HG03039 (cell line): Measurements from ENCODE around the gene AGER.
A peak's percentile ranks its signal among the peaks of the same experiment; 100 is the strongest.
"Not testable (repeated sequence)": the region's sequence is repeated elsewhere in the genome, so short reads cannot be mapped to it uniquely, and the experiment has no call there.

Source experiments
- ATAC-seq: cut with Tn5 transposase; IDR thresholded peaks from one replicate; pipeline ENCODE4 v1.9.1; 2021; ENCODE audit warnings: mild to moderate bottlenecking, moderate library complexity; ENCODE audit not compliant: unreplicated experiment

The AGER gene

GRCh38 chr6:32187725-32188380 lies 3.8 kb upstream of the AGER start:
- not testable (repeated sequence) for ATAC-seq

DNA sequence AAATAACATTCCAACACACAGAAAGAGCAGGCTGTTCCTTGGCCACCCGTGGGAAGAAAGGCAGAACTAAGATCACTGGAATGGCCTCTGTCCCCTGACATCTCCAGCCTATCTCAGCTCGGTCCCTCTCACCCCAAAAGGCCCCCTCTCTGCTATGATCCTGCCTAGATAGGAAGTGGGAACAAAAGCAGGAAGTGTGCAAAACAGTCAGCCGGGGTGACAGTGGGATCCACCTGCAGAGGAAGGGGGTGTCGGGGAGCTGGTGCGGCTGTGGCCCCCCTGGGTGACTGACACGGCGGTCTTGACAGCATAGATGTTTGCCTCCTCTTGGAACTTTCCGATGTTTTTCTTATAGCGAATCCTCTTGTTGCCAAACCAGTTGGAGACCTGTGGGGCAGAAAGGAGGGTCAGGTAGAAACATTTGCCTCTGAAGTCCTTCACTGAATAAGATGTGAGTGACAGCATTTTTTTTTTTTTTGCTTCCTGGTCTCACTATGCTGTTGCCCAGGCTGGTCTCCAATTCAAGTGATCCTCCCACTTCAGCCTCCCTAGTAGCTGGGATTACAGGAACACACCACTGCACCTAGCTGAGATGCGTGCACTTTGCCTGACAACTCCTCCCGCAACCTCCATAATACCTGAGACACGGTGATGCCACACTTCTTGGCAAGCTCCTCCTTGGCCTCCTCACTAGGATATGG lies 3.1 kb upstream of the AGER start:
- no peak for ATAC-seq

- not testable (repeated sequence) for ATAC-seq
Observed at GRCh38 chr6:32186151-32186840, 2.2 kb upstream of the AGER start.

- ATAC-seq, result not testable (repeated sequence)
Observed at GRCh38 chr6:32185681-32186131, 1.7 kb upstream of the AGER start.

DNA sequence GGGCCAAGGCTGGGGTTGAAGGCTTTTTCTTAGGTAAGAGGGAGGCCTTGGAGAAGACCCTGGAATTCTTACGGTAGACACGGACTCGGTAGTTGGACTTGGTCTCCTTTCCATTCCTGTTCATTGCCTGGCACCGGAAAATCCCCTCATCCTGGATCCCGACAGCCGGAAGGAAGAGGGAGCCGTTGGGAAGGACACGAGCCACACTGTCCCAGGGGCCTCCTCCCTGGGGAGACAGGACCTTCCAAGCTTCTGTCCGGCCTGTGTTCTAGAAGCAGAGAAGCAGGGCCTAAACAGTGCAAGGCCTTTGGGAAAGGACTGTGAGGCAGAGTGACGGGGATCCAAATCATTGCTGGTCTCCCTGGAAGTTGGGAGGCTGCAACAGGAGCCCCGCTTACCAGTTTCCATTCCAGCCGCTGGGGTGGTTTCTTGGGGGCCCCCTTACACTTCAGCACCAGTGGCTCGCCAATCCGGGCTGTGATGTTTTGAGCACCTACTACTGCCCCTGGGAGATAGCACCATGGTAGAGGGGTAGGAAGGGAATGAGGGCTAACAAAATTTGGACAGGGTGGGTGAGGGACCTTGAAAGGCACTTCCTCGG lies 470 bp downstream of the AGER start:
- no peak for ATAC-seq

DNA sequence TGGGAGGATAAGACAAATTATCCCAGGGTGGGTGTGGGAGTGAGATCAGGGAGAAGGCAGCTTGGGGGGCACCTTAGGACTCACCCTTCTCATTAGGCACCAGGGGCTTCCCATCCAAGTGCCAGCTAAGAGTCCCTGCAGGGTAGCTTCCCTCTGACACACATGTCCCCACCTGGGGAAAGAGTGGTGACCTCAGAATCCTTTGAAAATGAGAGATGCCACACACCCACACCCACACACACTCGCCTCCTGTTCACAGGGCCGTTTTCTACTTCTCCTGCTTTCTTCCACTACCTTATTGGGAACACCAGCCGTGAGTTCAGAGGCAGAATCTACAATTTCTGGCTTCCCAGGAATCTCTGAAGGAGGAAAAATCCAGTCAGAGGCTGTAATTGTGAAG lies 1.0 kb downstream of the AGER start:
- no peak for ATAC-seq

GRCh38 chr6:32182555-32182981 lies 1.5 kb downstream of the AGER start:
- no peak for ATAC-seq

DNA sequence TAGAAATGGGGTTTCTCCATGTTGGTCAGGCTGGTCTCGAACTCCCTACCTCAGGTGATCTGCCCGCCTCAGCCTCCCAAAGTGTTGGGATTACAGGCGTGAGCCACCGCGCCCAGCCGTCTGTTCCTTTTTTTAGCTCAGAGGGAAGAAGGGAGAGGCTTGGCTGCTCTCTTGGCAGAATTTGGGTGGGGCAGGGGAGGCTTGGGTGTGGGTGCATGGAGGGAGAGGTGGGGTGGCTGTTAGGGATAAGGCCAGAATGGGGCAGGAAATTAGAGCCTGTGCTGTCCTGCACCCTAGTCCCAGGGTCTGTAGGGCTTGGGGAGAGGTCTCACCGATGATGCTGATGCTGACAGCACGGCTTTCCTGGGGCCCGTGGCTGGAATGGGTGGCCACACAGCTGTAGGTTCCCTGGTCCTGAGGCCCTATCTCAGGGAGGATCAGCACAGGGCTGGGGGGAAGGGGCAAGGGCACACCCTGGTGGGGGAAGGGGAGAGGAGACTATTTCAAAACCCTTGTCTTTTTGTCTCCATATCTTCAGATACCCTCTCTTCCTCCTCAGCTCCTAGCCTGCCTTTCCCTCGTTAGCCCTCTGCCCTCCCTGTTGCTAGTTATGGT lies 2.0 kb downstream of the AGER start:
- ATAC-seq, result no peak

DNA sequence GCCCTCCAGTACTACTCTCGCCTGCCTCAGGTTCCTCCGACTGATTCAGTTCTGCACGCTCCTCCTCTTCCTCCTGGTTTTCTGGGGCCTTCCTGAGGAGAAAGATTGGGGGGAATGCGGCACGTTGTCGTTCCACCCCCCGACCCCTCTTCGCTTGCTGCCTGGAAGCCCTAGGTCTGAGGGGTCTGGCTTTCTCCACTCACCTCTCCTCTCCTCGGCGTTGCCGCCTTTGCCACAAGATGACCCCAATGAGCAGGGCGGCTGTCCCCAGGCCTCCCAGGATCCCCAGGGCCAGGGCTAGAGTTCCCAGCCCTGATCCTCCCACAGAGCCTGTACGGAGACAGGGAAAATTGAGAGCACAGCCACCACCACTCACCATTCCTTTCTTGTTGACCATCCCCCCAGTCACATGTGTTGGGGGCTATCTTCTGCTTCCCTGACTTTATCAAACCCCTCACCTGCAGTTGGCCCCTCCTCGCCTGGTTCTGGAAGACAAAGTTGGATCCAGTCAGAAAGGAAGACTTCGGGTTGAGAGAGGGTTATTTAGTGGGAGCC lies 2.8 kb downstream of the AGER start:
- no peak for ATAC-seq

- no peak for ATAC-seq
Observed at GRCh38 chr6:32179766-32180405, 4.2 kb downstream of the AGER start.

DNA sequence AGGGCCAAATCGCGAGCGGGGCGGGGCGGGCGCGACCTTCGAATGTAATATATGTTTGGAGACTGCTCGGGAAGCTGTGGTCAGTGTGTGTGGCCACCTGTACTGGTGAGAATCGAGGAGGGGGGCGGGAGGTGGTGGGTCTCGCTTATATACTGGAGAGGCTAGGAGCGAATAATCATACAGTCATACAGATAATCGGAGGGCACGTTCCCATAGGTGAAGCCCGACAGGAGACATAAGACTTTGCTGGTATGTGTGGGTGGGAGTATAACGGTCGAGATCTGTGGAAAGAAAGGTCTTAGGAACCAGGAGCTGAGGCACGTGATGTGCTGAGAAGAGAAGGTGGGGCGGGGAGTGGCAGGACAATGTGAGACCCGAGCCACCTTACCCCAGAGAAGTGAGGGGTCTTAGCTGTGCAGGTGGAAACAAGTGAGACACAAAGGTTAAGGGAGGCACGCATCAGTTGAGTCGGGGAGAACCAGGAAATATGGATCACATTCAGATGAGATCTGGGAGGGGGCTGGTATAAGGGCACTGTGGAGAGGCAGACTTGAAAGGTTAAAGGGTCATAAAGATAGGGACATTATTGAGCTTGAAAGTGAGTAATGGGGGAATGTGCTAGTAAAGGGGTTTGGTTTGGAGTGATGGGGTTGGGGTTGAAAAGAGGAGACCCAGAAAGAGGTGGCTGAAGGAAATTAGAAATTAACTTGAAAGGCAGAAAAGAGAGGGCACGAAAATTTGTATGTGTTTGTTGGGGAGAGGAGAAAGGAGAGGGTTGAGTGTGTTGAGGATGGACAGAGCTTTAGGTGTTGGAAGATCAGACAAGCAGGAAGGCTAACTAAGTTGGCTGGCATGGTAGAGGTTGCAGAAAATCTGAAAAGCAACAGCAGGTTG lies 5.3 kb downstream of the AGER start:
- ATAC-seq, result no peak

DNA sequence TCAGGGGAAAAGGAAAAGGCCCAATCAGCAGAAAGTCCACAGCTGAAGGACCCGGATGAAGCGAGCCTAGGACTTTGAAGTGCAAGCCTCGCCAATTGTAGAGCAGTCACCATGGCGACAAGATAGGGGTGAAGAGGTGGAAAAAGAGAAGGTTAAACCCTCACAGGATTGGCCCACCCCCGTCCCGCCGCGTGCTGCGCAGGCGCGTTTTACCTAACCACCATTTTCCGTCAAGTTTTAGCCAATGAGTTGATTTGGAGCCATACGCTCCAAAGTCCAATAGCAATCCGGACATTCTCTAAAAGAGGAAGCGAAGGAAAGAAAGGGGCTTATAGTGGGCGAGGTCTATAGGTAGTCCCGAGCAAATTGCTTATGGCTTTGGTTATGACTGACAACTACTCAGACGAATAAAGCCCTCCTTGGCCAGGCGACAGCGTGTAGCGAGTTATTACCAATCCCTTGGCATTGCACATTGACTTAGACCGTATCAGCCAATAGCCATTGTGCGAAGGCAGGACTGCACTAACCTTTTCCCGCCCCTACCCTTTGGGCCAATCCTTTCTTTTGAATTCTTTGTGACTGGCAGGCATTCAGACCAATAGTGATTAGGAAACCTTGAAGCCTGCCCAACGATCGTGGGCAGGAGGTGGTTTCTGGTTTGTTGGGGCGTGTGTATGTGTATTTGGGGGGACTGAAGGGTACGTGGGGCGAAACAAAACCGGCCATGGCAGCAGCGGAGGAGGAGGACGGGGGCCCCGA lies 6.1 kb downstream of the AGER start, which contains the start of gene RNF5:
TSS of gene RNF5 (plus strand) at position 618 of the 759 bp plus-strand sequence. CDS start at position 725, 107 bp downstream.
- ATAC-seq, result peak; percentile 70

GRCh38 chr6:32177183-32177787 lies 6.8 kb downstream of the AGER start:
- peak; percentile 4 for ATAC-seq

DNA sequence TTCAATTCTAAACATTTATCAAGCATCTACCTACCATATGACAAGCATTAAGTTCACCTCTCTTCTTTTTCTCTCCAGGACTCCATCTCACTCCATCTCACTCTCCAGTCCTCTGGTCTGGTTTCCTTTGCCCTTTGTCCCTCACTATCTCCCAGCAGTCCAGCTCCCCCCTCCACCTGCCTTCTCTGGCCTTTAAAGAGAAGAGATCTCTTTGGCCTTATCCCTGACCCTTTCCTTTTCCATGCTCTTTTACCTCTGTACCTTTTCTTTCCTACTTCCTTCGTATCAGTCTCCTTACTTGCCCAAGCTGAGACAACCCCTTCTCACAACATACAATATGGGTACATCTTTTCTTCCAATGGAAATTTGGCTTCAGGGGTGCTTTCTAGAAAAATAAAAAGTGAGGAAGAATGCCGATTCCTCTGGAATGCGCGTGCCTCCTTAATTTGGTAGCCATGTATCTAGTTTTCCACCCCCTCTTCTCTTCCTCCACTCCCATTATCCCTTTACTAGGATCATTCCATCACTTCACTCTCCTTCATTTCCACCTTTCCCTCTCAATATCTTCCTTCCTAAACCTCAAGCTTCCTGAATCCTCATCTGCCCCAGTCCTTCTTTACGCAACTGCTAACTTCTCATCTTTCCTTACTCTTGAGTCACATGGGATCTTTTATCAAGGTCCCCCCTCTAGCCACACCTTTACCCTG lies 7.4 kb downstream of the AGER start:
- ATAC-seq, result no peak

DNA sequence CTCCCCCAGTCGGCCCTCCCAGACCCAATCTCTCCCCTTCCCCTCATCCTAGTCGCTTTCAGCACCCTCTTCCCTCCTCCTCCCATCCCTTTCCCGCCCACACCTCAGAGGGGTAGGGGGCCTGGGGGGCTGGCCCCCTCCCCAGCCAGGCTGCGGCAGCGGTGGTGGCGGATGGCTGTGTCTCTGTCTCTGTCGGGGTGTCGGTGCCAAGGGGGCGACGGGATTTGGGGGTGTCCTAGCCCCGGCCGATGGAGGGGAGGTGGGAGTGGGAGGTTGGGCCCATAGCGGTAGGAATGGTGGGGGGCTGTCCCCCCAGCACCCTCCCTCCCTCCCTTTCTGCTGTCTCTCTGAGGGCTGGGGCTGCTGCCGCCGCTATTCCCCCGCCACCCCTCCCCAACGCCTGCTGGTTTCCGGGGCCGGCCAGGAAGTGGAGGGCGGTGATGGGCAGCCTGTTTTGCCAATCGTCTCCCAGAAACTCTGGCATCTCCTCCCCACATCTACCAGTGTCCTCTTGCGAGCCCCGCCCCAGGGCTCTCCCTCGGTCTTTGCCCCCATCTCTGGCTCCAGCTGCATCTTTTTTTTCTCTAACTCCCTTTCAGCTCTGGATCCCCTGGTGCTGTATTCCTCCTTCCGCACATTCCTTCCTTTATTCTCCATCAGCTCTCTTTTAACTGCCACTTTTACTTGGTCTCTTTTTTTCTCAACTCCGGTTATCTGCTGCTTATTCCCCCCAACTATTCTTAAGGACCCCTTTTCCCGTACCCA lies 8.2 kb downstream of the AGER start, which contains the start of gene AGPAT1:
TSS of gene AGPAT1 (minus strand) at position 374 of the 765 bp plus-strand sequence. CDS start 4,588 bp downstream, outside the sequence.
- peak; percentile 37 for ATAC-seq

DNA sequence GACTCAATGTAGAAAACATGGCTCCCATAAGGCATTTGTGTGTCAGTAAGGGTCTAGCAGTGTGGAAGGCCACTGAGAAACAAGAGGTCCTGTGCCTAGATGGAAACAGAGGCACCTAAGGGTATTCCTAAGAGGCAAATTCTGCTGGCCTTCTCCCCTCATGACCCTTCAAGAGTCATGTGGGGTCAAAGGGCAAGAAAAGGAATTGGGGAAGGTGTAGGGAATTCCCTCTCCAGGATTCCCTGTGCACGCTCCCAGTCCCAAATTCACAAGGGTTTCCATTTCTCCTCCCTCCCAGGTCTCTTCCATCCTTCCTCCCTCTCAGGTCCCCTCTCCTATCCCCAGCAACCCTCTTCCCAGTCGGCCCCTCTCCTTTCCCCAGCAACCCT lies 8.7 kb downstream of the AGER start:
- ATAC-seq, result no peak
